GM18867 (cell line): ENCODE results near the gene SPINK8.
"Not testable (repeated sequence)": the region's sequence is repeated elsewhere in the genome, so short reads cannot be mapped to it uniquely, and the experiment has no call there.

Experiments
- ATAC-seq: cut with Tn5 transposase; IDR thresholded peaks from one replicate; pipeline ENCODE4 v1.9.1; 2021; ENCODE audit warnings: mild to moderate bottlenecking, moderate library complexity; ENCODE audit not compliant: unreplicated experiment

Gene SPINK8

DNA sequence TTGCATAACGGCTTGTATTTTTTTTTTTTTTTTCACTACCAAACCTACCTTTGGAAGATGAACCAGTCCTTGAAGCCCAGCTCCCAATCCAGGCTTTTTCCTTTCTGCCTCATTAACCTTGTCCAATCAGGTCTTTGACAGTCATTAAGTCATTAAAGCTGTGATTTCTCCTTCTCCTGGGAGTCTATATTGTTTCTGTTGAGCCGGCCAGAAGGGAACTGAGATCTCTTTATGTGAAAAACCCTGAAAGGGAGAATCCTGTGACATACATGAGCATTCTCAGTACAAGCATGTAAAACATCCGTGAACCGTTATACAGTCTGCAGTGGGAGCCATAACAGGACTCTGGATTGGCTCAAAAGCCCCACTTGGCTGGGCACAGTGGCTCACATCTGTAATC is 52.6 kb downstream of the SPINK8 start:
- no peak for ATAC-seq

DNA sequence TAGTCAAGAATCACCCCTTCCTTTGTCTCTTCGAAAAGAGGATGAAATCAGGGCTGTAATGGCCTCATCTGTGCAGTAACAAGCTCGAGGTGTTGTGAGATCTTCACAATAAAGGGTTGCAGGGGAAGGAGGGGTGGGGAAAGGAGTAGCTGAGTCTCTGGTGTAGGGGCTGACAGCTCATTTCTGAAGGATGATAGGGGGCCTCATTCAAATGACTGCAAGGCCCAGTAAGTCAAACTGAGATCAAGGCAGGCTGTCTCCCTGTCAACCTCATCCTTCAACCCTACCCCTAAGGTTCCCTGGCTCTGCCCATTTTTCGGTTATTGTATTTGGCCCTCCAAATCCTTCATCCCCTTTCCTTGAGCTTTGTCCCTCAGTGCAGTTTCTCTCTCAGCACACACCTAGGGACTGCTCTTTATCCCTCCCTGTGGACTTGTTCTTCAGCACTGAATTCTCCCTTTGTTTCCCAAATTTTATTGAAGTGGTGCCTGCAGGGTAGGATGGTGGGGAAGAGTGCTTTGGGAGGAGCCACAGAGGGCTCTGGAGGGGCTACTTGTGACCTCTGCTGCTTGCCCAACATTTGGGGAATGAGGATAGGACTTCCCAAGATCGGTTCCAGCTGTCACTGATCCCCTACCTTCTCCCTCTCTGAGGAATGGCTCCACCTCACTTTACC is 54.4 kb downstream of the SPINK8 start:
- ATAC-seq, result no peak

DNA sequence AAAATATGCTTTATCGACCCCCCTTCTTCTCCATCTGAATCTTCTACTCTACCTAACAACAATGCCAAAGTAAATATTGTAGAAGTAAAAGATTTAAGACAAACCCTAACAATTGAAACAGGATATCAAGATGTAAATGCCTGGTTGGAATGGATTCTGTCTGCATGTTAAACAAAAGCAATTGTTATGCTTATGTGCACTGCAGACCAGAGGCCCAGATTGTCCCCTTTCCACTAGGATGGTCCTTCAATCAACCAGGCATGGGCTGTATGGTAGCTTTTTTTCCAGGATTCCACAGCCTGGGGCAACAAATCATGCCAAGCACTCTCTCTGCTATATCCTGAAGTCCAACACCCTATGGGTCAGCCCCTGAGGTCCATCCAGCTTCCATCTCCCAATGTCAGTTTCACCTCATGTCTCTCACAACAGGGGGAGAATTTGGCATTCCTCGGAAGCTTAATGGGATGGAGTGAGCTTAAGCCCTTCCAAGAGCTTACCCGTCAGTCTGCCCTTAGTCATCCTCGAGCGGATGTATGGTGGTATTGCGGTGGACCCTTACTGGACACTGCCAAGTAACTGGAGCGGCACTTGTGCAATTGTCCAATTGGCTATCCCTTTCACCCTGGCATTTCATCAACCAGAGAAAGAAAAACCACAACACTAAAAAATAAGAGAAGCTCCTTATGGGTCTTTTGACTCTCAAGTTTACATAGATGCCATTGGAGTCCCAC is 56.4 kb downstream of the SPINK8 start:
- no peak for ATAC-seq

DNA sequence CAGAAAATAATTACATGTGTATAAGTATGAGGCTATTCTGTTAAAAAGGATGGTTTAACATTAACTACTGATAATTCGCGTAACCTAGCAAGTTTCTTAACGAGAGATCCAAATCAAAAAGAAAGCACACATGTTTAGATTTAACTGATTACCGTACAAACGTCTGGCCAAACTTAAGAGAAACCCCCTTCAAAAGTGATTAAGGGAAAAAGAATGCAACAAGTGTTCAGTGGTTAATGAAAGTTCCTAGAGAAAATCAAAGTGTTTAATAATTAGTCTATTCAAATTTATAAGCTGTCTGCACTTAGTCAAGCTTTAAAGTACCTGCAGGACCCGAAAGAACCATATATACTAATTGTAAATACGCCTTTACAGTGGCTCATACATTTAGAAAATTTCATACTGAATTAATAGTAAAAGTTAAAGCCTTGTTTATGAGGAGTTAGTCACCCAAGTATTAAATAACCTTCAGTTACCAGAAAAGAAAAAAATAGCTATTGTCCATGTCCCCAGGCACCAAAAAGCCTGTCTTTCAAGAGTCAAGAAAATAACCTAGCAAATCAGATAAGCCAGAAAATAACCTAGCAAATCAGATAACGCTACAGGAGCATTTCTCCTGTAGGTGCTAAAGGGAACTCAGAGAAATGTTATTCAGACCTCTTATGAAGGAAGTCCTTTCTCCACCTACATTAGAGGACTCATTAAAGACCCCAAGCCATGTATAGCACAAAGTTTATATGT is 58.0 kb downstream of the SPINK8 start:
- no peak for ATAC-seq

DNA sequence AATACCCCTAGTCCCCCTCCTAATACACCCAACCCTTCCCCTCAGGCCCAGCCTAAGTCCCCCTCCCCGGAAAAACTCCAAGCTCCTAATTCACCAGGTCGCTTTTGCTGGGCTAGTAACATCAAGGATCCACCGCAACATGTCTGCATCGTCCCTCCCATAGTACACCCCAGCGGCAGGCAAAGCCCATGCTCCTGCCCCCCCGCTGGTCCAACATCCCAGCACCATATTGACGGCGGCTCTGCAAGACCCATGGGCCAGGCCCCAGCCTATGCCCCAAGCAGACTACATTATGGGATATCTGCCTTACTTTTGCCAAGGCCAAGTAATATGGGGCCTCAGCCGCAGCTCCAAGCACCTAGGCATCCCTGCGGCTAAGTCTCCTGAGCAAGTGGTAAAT is 59.0 kb downstream of the SPINK8 start:
- ATAC-seq, result no peak

- ATAC-seq, result no peak
Observed at GRCh38 chr3:48273594-48274211, 59.8 kb downstream of the SPINK8 start.

GRCh38 chr3:48271763-48272498 is 61.5 kb downstream of the SPINK8 start:
- ATAC-seq, result no peak

DNA sequence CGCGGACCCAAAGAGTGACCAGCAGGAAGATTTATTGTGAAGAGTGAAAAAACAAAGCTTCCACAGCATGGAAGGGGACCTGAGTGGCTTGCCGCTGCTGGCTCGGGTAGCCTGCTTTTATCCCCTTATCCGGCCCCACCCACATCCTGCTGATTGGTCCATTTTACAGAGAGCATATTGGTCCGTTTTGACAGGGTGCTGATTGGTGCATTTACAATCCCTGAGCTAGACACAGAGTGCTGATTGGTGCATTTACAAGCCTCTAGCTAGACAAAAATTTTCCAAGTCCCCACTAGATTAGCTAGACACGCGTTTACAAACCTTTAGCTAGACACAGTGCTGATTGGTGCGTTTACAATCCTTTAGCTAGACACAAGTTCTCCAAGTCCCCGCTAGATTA is 62.2 kb downstream of the SPINK8 start:
- ATAC-seq, result not testable (repeated sequence)

GRCh38 chr3:48270306-48270705 is 63.2 kb downstream of the SPINK8 start:
- ATAC-seq, result no peak

DNA sequence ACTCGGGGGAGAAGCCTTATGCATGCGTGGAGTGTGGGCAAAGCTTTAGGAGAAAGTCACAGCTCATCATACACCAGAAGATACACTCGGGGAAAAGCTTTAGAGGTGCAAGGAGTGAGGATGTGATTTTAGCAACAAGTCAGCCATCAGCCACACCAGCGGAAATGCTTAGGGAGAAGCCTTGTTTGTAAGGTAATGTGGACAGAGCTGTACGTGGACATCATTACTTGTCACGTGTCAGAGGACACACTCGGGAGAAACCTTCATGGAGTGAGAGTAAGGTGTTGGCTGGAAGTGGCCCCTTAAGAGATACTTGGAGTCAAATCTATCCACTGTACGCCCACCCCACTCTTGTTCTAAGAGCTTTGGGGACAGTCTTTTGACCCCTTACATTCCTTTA is 63.9 kb downstream of the SPINK8 start:
- no peak for ATAC-seq

DNA sequence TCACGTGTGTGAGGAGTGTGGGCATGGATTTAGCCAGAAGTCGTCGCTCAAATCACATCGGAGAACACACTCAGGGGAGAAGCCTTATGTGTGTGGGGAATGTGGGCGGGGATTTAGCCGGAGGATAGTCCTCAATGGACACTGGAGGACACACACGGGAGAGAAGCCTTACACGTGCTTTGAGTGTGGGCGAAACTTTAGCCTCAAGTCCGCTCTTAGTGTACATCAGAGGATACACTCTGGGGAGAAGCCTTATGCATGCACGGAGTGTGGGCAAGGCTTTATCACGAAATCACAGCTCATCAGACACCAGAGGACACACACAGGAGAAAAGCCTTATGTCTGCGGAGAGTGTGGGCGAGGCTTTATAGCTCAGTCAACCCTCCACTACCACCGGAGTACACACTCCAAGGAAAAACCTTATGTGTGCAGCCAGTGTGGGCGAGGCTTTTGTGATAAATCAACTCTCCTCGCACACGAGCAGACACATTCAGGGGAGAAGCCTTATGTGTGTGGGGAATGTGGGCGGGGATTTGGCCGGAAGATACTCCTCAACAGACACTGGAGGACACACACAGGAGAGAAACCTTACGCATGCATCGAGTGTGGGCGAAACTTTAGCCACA is 64.4 kb downstream of the SPINK8 start:
- ATAC-seq, result no peak

DNA sequence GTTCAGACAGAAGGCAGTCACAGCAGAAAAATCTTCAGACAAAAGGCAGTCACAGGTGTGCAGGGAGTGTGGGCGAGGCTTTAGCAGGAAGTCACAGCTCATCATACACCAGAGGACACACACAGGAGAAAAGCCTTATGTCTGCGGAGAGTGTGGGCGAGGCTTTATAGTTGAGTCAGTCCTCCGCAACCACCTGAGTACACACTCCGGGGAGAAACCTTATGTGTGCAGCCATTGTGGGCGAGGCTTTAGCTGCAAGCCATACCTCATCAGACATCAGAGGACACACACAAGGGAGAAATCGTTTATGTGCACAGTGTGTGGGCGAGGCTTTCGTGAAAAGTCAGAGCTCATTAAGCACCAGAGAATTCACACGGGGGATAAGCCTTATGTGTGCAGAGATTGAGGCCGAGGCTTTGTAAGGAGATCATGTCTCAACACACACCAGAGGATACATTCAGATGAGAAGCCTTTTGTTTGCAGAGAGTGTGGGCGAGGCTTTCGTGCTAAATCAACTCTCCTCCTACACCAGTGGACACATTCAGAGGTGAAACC is 65.0 kb downstream of the SPINK8 start:
- ATAC-seq, result no peak

DNA sequence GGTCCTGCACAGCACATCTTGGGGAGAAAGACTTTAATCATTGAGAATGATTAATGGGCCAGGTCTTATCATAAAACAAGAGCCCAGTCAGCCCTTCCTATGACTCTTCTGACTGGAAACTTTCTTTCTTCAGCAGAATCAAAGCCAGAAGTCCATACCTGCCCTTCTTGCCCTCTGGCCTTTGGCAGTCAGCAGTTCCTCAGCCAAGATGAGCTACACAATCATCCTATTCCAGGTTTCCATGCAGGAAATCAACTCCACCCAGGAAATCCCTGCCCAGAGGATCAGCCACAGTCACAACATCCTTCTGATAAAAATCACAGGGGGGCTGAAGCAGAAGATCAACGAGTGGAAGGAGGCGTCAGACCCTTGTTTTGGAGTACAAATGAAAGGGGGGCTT is 65.7 kb downstream of the SPINK8 start:
- ATAC-seq, result no peak

GRCh38 chr3:48258530-48258929 is 74.9 kb downstream of the SPINK8 start:
- ATAC-seq, result no peak
